ENCODE measurements around the gene MIGA2.

MIGA2 gene

GRCh38 chr9:129036923-129037766 is 719 bp downstream of the MIGA2 start:
- no peaks in the 10 kb centered on the region for H3K27me3 Mint-ChIP-seq
- DNase-seq = peak; percentile 29
- CTCF ChIA-PET = interaction anchor here (1.0 kb wide), 1 partner anchor 103 kb away, joined by 3 read pairs; no protein-coding TSS in a partner anchor

GRCh38 chr9:129037767-129038098 is 1.3 kb downstream of the MIGA2 start:
- Mint-ChIP-seq H3K36me3 (peaks cover 12% of the 10 kb centered on the region), H3K27ac (no peak overlapping the region), H3K9me3 (no peaks in the 10 kb centered on the region), H3K4me1 (peaks cover 32% of the 10 kb centered on the region), H3K4me3 (peak overlapping the region; percentile 91), H3K27me3 (no peaks in the 10 kb centered on the region)
- CTCF ChIA-PET = interaction anchor here (1.1 kb wide), 1 partner anchor 9 kb away, joined by 3 read pairs; the partner anchor contains the start of gene SH3GLB2
- DNase-seq = no peak

More at GRCh38 chr9:129036923-129037766, 719 bp downstream of the MIGA2 start:
- Mint-ChIP-seq H3K9me3 (no peaks in the 10 kb centered on the region), H3K4me3 (peak overlapping the region; percentile 91), H3K36me3 (peaks cover 6% of the 10 kb centered on the region), H3K27ac (peak overlapping the region; percentile 85), H3K4me1 (peaks cover 32% of the 10 kb centered on the region)

- H3K9me3 Mint-ChIP-seq = no peaks in the 10 kb centered on the region
- DNase-seq = no peak
- peaks cover 12% of the 10 kb centered on the region for H3K36me3 Mint-ChIP-seq
- H3K27ac Mint-ChIP-seq = peak overlapping the region; percentile 49
- CTCF ChIA-PET = interaction anchor here (1.1 kb wide), 1 partner anchor 10 kb away, joined by 3 read pairs; the partner anchor contains the start of gene SH3GLB2
- peaks cover 32% of the 10 kb centered on the region for H3K4me1 Mint-ChIP-seq
- H3K27me3 Mint-ChIP-seq = no peaks in the 10 kb centered on the region
- peak overlapping the region; percentile 91 for H3K4me3 Mint-ChIP-seq
These were observed 1.9 kb downstream of the MIGA2 start for GRCh38 chr9:129038109-129038852.

GRCh38 chr9:129040113-129040643 is 3.8 kb downstream of the MIGA2 start:
- no peak overlapping the region for H3K4me3 Mint-ChIP-seq
- H3K9me3 Mint-ChIP-seq = no peaks in the 10 kb centered on the region
- H3K27ac Mint-ChIP-seq = no peak overlapping the region
- H3K4me1 Mint-ChIP-seq = peaks cover 32% of the 10 kb centered on the region
- H3K27me3 Mint-ChIP-seq = no peaks in the 10 kb centered on the region
- H3K36me3 Mint-ChIP-seq = peaks cover 12% of the 10 kb centered on the region
- DNase-seq = no peak
- CTCF ChIA-PET = interaction anchor here (1.1 kb wide), 1 partner anchor 12 kb away, joined by 3 read pairs; the partner anchor contains the start of gene SH3GLB2

GRCh38 chr9:129042016-129042415 is 5.6 kb downstream of the MIGA2 start:
- no peaks in the 10 kb centered on the region for H3K9me3 Mint-ChIP-seq
- no peak overlapping the region for H3K27ac Mint-ChIP-seq
- CTCF ChIA-PET = no interaction called here
- peaks cover 18% of the 10 kb centered on the region for H3K4me1 Mint-ChIP-seq
- H3K36me3 Mint-ChIP-seq = peaks cover 12% of the 10 kb centered on the region
- no peak overlapping the region for H3K4me3 Mint-ChIP-seq
- DNase-seq = no peak
- H3K27me3 Mint-ChIP-seq = no peaks in the 10 kb centered on the region

- no peak for DNase-seq
- CTCF ChIA-PET = interaction anchor here (0.5 kb wide), 1 partner anchor 392 kb away, joined by 3 read pairs; no protein-coding TSS in a partner anchor
- Mint-ChIP-seq H3K27me3 (no peaks in the 10 kb centered on the region), H3K4me1 (no peaks in the 10 kb centered on the region), H3K27ac (no peak overlapping the region), H3K4me3 (no peak overlapping the region), H3K36me3 (peaks cover 12% of the 10 kb centered on the region), H3K9me3 (no peaks in the 10 kb centered on the region)
These were observed 16.2 kb downstream of the MIGA2 start for GRCh38 chr9:129052592-129052991.

GRCh38 chr9:129053020-129053419 is 16.6 kb downstream of the MIGA2 start:
- no peak for DNase-seq
- H3K27ac Mint-ChIP-seq = no peak overlapping the region
- H3K4me3 Mint-ChIP-seq = no peak overlapping the region
- CTCF ChIA-PET = interaction anchor here (0.5 kb wide), 1 partner anchor 393 kb away, joined by 3 read pairs; no protein-coding TSS in a partner anchor
- H3K9me3 Mint-ChIP-seq = no peaks in the 10 kb centered on the region
- peaks cover 12% of the 10 kb centered on the region for H3K36me3 Mint-ChIP-seq
- H3K27me3 Mint-ChIP-seq = no peaks in the 10 kb centered on the region
- H3K4me1 Mint-ChIP-seq = no peaks in the 10 kb centered on the region

- Mint-ChIP-seq H3K9me3 (no peaks in the 10 kb centered on the region), H3K27ac (no peak overlapping the region), H3K4me1 (no peaks in the 10 kb centered on the region), H3K36me3 (peaks cover 5% of the 10 kb centered on the region), H3K27me3 (no peaks in the 10 kb centered on the region), H3K4me3 (no peak overlapping the region)
- CTCF ChIA-PET = interaction anchor here (1.1 kb wide), 1 partner anchor 88 kb away, joined by 3 read pairs; no protein-coding TSS in a partner anchor
- DNase-seq = no peak
These were observed 17.9 kb downstream of the MIGA2 start for GRCh38 chr9:129054163-129054851.

GRCh38 chr9:129058965-129059795 is 22.8 kb downstream of the MIGA2 start:
- CTCF ChIA-PET = no interaction called here
- Mint-ChIP-seq H3K27me3 (no peaks in the 10 kb centered on the region), H3K9me3 (no peaks in the 10 kb centered on the region), H3K4me3 (no peak overlapping the region), H3K4me1 (no peaks in the 10 kb centered on the region), H3K36me3 (peaks cover 9% of the 10 kb centered on the region), H3K27ac (no peak overlapping the region)
- no peak for DNase-seq

GRCh38 chr9:129059796-129060785 is 23.7 kb downstream of the MIGA2 start:
- Mint-ChIP-seq H3K9me3 (no peaks in the 10 kb centered on the region), H3K36me3 (peaks cover 10% of the 10 kb centered on the region), H3K4me3 (no peak overlapping the region), H3K27ac (no peak overlapping the region), H3K4me1 (no peaks in the 10 kb centered on the region), H3K27me3 (no peaks in the 10 kb centered on the region)
- no peak for DNase-seq
- CTCF ChIA-PET = no interaction called here

GRCh38 chr9:129060991-129061390 is 24.6 kb downstream of the MIGA2 start:
- no peak overlapping the region for H3K27ac Mint-ChIP-seq
- no peaks in the 10 kb centered on the region for H3K4me1 Mint-ChIP-seq
- no peak for DNase-seq
- no peaks in the 10 kb centered on the region for H3K9me3 Mint-ChIP-seq
- no peak overlapping the region for H3K4me3 Mint-ChIP-seq
- no peaks in the 10 kb centered on the region for H3K27me3 Mint-ChIP-seq
- peaks cover 15% of the 10 kb centered on the region for H3K36me3 Mint-ChIP-seq
- CTCF ChIA-PET = no interaction called here

GRCh38 chr9:129063061-129063460 is 26.6 kb downstream of the MIGA2 start:
- H3K9me3 Mint-ChIP-seq = no peaks in the 10 kb centered on the region
- no peak overlapping the region for H3K4me3 Mint-ChIP-seq
- CTCF ChIA-PET = no interaction called here
- DNase-seq = no peak
- no peaks in the 10 kb centered on the region for H3K27me3 Mint-ChIP-seq
- H3K4me1 Mint-ChIP-seq = peaks cover under 1% of the 10 kb centered on the region
- H3K36me3 Mint-ChIP-seq = peaks cover 15% of the 10 kb centered on the region
- H3K27ac Mint-ChIP-seq = no peak overlapping the region
